ENCODE data around the gene GABBR2.

DNA sequence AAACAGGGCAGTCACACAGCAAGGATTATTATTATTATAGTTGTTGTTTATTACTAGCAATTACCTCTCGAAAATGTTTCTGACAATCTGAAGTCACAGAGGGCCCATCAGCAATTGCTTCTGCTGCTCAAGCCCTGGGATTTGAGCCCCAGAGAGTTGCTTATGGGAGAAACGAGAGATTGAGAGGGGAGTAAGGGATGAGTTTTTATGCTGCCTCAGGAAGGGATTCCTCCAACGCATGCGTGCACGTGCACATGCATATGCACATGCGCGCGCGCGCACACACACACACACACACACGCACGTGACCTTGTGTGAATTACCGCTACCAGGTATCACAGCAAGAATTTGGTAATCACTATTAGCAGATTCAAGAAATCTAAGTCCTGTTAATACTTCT is 264.1 kb downstream of the GABBR2 start:
- TF ChIP-seq, protein P1, sequence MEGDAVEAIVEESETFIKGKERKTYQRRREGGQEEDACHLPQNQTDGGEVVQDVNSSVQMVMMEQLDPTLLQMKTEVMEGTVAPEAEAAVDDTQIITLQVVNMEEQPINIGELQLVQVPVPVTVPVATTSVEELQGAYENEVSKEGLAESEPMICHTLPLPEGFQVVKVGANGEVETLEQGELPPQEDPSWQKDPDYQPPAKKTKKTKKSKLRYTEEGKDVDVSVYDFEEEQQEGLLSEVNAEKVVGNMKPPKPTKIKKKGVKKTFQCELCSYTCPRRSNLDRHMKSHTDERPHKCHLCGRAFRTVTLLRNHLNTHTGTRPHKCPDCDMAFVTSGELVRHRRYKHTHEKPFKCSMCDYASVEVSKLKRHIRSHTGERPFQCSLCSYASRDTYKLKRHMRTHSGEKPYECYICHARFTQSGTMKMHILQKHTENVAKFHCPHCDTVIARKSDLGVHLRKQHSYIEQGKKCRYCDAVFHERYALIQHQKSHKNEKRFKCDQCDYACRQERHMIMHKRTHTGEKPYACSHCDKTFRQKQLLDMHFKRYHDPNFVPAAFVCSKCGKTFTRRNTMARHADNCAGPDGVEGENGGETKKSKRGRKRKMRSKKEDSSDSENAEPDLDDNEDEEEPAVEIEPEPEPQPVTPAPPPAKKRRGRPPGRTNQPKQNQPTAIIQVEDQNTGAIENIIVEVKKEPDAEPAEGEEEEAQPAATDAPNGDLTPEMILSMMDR (IDR thresholded peaks at IDR 0.05; ENCODE audit: low read depth, low read length) = no peak
- TF ChIP-seq EZH2phosphoT487 (IDR thresholded peaks at IDR 0.05; ENCODE audit: low read depth) = no peak

Data from OCI-LY3 (cell line).